Suppressor macrophage treated with lipopolysaccharide for 1 hour (primary cell): Measurements from ENCODE around the gene SLC4A4.

ENCODE experiments used
- DNase-seq, 3 donors: peaks; one replicate each; pipeline ENCODE4 v3.0.0-alpha.2; 2020 to 2022

The SLC4A4 gene

GRCh38 chr4:71426381-71427042, 87.7 kb downstream of the SLC4A4 start:
- no peak for DNase-seq

GRCh38 chr4:71429106-71429505, 90.3 kb downstream of the SLC4A4 start:
- no peak for DNase-seq

- DNase-seq: no peak
These were observed 91.1 kb downstream of the SLC4A4 start for GRCh38 chr4:71429962-71430361.

GRCh38 chr4:71430609-71431008, 91.8 kb downstream of the SLC4A4 start:
- peak in 2 of 3 donors; percentile 7 to 28 for DNase-seq

- DNase-seq: no peak
These were observed 101.8 kb downstream of the SLC4A4 start for GRCh38 chr4:71440612-71441011.

- DNase-seq: no peak
These were observed 102.7 kb downstream of the SLC4A4 start for GRCh38 chr4:71441186-71442169.

GRCh38 chr4:71442336-71442735, 103.5 kb downstream of the SLC4A4 start:
- DNase-seq: no peak

- DNase-seq: no peak
These were observed 105.6 kb downstream of the SLC4A4 start for GRCh38 chr4:71444395-71444794.

GRCh38 chr4:71445811-71446210, 107.0 kb downstream of the SLC4A4 start:
- DNase-seq: no peak

- DNase-seq: no peak
These were observed 107.8 kb downstream of the SLC4A4 start for GRCh38 chr4:71446479-71447081.

- DNase-seq: no peak
These were observed 110.2 kb downstream of the SLC4A4 start for GRCh38 chr4:71449040-71449439.

- DNase-seq: no peak
These were observed 111.1 kb downstream of the SLC4A4 start for GRCh38 chr4:71449878-71450277.

GRCh38 chr4:71453531-71453930, 114.7 kb downstream of the SLC4A4 start:
- no peak for DNase-seq

- DNase-seq: no peak
These were observed 118.0 kb downstream of the SLC4A4 start for GRCh38 chr4:71456841-71457240.

GRCh38 chr4:71460371-71460770, 121.6 kb downstream of the SLC4A4 start:
- no peak for DNase-seq

- no peak for DNase-seq
These were observed 122.6 kb downstream of the SLC4A4 start for GRCh38 chr4:71461422-71461821.

- DNase-seq: no peak
These were observed 128.0 kb downstream of the SLC4A4 start for GRCh38 chr4:71466775-71467174.

- no peak for DNase-seq
These were observed 129.4 kb downstream of the SLC4A4 start for GRCh38 chr4:71468116-71468710.

- no peak for DNase-seq
These were observed 130.7 kb downstream of the SLC4A4 start for GRCh38 chr4:71469541-71469940.

GRCh38 chr4:71470524-71470923, 131.7 kb downstream of the SLC4A4 start:
- no peak for DNase-seq

GRCh38 chr4:71472946-71473345, 134.1 kb downstream of the SLC4A4 start:
- no peak for DNase-seq

- no peak for DNase-seq
These were observed 134.9 kb downstream of the SLC4A4 start for GRCh38 chr4:71473541-71474240.

GRCh38 chr4:71474731-71475130, 135.9 kb downstream of the SLC4A4 start:
- DNase-seq: no peak
